ENCODE data around the gene TMEM185B.
"Not testable (repeated sequence)": the region's sequence is repeated elsewhere in the genome, so short reads cannot be mapped to it uniquely, and the experiment has no call there.

The TMEM185B gene

DNA sequence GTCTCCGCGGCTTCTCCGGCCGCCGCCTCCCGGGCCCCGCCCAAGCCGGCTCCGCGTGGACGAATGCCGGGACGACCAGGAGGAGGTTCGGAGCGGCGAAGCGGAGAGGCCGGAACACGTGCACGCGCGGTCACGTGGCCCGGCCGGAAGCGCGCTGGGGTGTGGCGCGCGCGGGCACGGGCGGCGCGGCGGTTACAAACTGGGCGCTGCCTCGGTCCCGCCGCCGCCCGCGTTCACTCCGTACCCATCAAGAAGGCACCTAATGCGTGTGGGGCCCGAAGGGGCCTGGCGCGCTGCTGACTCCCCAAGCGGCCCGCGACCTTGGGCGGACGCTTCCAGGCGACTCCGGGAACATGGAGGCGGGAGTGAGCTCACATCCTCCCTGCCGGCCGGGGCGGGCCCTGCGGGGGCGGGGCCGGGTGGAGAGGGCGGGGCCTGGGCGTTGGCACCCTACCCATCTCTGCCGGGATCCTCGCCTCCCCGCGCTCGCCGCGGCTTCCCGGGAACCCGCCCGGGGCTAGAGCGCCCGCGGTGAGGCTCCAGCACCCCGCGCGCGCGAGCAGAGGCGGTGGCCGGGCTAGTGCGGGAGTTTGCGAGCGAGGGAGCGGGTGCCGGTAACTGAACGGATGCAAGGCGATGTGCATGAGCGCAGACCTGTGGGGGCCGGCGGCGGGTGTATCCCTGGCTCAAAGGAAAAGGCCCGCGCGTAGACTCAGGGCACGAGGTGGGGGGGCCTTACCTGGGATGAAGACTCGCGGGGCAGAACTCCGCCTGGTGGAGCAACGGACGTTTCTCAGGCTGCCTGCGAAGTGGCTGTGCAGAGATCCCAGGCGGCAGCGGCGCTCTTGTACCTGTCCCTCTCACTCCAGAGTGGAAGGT, at the start of gene TMEM185B:
Gene TMEM185B, minus strand, starts transcription at position 367 of the 879 bp plus-strand sequence. CDS start 424 bp downstream, outside the sequence.
- ATAC-seq (ENCODE audit: low read depth), result peak; percentile 91
- Mint-ChIP-seq H3K9me3 (no peaks in the 10 kb centered on the region), H3K27ac (peak within 1 kb of the TSS; percentile 92), H3K27me3 (no peaks in the 10 kb centered on the region), H3K4me1 (peaks cover 39% of the 10 kb centered on the region), H3K4me3 (peak within 1 kb of the TSS; percentile 84), H3K36me3 (peaks cover 8% of the 10 kb centered on the region)
- peak; percentile 92 to 96 for DNase-seq (ENCODE audit: low spot score in 2 of 2)

DNA sequence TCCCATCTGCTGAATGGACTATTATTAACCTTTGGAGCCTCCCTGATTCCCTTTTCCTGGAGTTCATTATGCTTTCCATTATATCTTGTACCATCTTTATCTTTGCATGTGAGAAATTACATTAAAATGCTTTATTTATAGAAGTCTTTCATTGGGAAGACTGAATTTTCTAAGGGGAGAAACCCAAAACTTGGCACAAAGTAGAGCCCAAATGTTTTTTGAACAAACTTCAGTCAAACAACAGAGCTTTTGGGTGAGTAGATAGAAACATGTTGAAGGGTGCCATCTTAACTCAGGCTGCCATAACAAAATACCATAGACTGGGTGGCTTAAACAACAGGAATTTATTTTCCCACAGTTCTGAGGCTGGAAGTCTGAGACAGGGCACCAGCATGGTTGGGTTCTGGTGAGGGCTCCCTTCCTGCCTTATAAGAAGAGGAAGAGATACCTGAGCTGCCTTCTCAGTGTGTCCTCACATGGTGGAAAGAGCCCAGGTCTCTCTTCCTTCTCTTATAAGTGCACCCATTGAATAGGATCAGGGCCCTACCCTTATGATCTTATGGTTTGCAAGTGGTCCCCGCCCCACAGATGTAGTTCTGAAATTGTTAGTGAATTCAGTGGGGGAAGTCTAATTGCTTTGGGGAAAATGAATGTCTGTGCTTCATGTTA, 48.6 kb upstream of the TMEM185B start:
- peak overlapping the region; percentile 3 for H3K27ac Mint-ChIP-seq
- no peaks in the 10 kb centered on the region for H3K9me3 Mint-ChIP-seq
- H3K4me1 Mint-ChIP-seq, result peaks cover 42% of the 10 kb centered on the region
- no peak overlapping the region for H3K4me3 Mint-ChIP-seq
- no peak for DNase-seq (ENCODE audit: low spot score in 2 of 2)
- peaks cover 12% of the 10 kb centered on the region for H3K36me3 Mint-ChIP-seq
- peak; percentile 44 for ATAC-seq (ENCODE audit: low read depth)
- no peaks in the 10 kb centered on the region for H3K27me3 Mint-ChIP-seq

DNA sequence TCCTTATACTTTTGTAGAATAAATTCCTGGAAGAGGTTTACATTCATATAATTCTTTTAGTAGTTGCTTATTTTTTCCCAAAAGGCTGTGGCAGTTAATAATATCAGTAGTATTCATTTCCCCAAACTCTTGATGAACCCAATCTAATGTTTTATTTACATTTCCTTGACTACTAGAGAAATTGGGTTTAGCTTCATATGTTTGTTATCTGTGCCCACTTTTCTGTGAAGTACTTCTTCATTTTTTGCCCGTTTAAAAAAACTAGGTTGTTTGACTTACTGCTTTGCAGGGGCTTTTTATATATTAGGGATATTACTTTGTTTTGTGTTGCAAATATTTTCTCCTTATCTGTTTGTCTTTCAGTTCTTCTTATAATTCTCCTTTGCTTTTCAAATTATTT, 46.6 kb upstream of the TMEM185B start:
- no peak for DNase-seq (ENCODE audit: low spot score in 2 of 2)
- H3K36me3 Mint-ChIP-seq, result peaks cover 12% of the 10 kb centered on the region
- ATAC-seq (ENCODE audit: low read depth), result peak; percentile 47
- no peaks in the 10 kb centered on the region for H3K27me3 Mint-ChIP-seq
- H3K4me3 Mint-ChIP-seq, result no peak overlapping the region
- peaks cover 42% of the 10 kb centered on the region for H3K4me1 Mint-ChIP-seq
- no peaks in the 10 kb centered on the region for H3K9me3 Mint-ChIP-seq
- H3K27ac Mint-ChIP-seq, result peak overlapping the region; percentile 66

DNA sequence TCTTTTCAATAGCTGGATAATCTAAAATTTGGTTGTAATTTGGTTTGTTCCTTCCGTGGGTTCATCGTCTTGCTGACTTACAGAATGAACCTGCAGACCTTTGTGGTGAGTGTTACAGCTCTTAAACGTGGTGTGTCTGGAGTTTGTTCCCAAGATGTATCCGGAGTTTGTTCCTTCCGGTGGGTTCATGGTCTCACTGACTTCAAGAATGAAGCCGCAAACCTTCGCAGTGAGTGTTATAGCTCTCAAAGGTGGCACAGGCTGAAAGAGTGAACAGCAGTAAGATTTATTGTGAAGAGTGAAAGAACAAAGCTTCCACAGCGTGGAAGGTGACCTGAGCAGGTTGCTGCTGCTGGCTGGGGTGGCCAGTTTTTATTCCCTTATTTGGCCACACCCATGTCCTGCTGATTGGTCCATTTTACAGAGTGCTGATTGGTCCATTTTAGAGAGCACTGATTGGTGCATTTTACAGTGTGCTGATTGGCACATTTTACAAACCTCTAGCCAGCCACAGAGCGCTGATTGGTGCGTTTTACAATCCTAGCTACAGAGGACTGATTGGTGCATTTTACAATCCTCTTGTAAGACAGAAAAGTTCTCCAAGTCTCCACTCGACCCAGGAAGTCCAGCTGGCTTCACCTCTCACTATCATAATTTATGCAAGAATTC, 46.0 kb upstream of the TMEM185B start:
- DNase-seq (ENCODE audit: low spot score in 2 of 2) (no peak), ATAC-seq (ENCODE audit: low read depth) (no peak)
- Mint-ChIP-seq H3K36me3 (peaks cover 12% of the 10 kb centered on the region), H3K4me3 (no peak overlapping the region), H3K27me3 (no peaks in the 10 kb centered on the region), H3K9me3 (no peaks in the 10 kb centered on the region), H3K27ac (no peak overlapping the region), H3K4me1 (peaks cover 46% of the 10 kb centered on the region)

DNA sequence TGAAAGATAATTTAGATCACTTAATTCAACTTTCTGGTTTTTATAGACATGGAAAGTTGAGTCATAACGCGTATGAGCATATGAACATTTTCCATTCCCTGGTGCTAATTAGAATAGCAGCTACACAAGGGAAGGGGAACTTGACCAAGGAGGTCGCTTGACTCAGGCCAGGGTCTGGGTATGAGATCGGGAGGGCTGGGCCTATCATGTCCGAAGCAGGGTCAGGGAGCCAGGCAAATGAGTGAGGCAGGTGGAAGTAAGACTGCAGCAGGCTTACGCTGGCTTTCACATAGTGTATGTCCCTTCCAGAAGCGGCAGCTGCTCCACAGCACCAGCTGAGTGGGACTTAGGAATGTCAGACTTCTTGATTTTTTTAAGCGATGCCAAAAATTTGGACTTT, 44.1 kb upstream of the TMEM185B start:
- no peak for ATAC-seq (ENCODE audit: low read depth)
- peaks cover 7% of the 10 kb centered on the region for H3K36me3 Mint-ChIP-seq
- peaks cover 43% of the 10 kb centered on the region for H3K4me1 Mint-ChIP-seq
- no peaks in the 10 kb centered on the region for H3K27me3 Mint-ChIP-seq
- H3K4me3 Mint-ChIP-seq, result no peak overlapping the region
- no peaks in the 10 kb centered on the region for H3K9me3 Mint-ChIP-seq
- peak overlapping the region; percentile 32 for H3K27ac Mint-ChIP-seq
- no peak for DNase-seq (ENCODE audit: low spot score in 2 of 2)

DNA sequence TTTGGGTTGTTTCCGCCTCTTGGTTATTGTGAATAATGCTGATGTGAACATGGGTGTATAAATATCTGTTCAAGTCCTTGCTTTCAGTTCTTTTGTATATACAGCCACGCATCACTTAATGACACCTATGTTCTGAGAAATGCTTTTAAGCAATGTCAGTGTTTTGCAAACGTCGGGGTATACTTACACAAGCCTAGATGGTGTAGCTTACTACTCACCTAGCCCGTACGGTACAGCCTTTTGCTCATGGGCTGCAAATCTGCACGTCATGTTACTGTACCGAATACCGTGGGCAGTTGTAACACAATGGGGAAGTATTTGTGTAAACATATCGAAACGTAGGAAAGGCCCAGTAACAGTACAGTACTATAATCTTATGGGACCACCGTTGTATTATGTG, 41.8 kb upstream of the TMEM185B start:
- peaks cover 33% of the 10 kb centered on the region for H3K4me1 Mint-ChIP-seq
- peak overlapping the region; percentile 65 for H3K4me3 Mint-ChIP-seq
- H3K27ac Mint-ChIP-seq, result peak overlapping the region; percentile 76
- peaks cover 14% of the 10 kb centered on the region for H3K36me3 Mint-ChIP-seq
- H3K27me3 Mint-ChIP-seq, result no peaks in the 10 kb centered on the region
- H3K9me3 Mint-ChIP-seq, result peaks cover 7% of the 10 kb centered on the region
- ATAC-seq (ENCODE audit: low read depth) (peak; percentile 67), DNase-seq (ENCODE audit: low spot score in 2 of 2) (no peak)

DNA sequence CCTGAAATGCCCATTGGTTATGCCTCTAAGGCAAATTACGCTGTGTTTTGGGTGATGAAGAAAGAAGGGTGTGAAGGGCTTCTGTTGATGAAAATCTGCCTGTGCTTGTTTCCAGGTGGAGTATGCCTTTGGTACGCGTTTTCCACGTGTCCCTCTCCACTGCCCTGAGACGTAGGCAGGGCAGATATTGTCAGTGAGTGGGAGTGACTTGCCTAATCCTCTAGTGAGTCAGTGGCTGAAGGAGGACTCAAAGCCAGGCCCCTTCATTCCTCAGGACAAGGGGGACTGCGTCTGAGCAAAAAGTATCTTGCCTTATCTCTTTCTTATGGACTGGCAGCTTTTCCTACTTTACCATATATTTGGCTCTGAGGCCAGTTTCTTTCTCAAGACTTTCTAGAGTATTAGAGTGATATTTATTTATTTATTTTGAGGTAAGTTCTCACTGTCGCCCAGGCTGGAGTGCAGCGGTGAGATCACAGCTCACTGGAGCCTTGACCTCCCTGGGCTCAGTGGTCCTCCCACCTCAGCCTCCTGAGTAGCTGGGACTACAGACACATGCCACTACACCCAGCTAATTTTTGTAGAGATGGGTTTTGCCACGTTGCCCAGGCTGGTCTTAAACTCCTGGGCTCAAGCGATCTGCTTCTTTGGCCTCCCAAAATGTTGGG, 39.7 kb upstream of the TMEM185B start:
- H3K4me1 Mint-ChIP-seq, result peaks cover 34% of the 10 kb centered on the region
- H3K9me3 Mint-ChIP-seq, result peaks cover 8% of the 10 kb centered on the region
- DNase-seq (ENCODE audit: low spot score in 2 of 2), result no peak
- no peak overlapping the region for H3K27ac Mint-ChIP-seq
- no peaks in the 10 kb centered on the region for H3K27me3 Mint-ChIP-seq
- no peak for ATAC-seq (ENCODE audit: low read depth)
- H3K36me3 Mint-ChIP-seq, result peaks cover 18% of the 10 kb centered on the region
- no peak overlapping the region for H3K4me3 Mint-ChIP-seq

DNA sequence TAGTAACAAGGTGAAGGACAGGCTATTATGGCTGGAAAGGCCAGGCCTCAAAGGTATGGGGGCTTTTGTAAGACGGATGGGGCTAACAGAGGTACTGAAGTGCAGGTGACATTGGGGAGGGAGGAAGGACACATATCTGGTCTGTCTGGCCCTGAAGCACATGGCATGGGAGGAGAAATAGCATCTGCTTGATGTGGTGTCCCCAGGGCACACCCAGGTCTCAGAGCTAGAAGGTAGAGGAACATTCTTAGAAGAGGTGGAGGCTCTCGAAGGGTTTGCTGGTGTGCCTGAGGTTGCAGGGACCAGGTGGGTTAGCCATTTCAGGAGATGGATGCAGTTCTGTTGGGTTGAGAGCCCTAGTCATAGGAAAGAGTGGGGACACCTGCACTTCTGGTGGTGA, 39.0 kb upstream of the TMEM185B start:
- no peak overlapping the region for H3K27ac Mint-ChIP-seq
- H3K27me3 Mint-ChIP-seq, result no peaks in the 10 kb centered on the region
- ATAC-seq (ENCODE audit: low read depth) (no peak), DNase-seq (ENCODE audit: low spot score in 2 of 2) (no peak)
- H3K4me1 Mint-ChIP-seq, result peaks cover 36% of the 10 kb centered on the region
- peaks cover 21% of the 10 kb centered on the region for H3K36me3 Mint-ChIP-seq
- peaks cover 8% of the 10 kb centered on the region for H3K9me3 Mint-ChIP-seq
- no peak overlapping the region for H3K4me3 Mint-ChIP-seq

DNA sequence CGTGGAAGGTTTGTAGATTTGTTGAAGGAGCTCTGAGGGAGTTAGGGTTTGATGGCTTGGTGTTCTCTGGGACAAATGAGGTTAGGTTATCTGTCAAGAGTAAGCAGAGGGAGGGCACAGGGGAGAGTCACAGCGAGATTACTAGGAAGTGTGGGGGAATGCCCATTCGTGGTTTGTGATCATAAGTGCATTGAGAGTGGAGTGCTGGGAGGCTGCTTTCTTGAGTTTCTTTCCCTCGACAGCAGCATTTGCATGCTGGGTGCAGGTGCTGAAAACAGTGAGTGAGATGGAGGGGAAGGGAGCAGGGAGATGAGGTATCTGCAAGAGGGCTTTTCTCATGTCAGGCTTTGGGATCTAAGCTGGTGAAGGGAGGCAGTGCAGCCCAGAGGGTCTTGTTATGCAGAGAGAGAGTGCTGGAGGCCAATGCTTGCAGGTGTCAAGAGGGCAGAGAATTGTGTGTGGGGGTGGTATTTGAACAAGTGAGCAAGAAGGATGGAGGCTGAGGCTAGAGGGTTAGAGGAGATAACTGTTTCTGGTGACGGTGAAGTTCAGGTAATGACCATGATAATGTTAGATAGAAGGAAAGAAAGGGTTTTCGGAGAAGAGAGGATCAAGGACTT, 38.3 kb upstream of the TMEM185B start:
- Mint-ChIP-seq H3K27ac (no peak overlapping the region), H3K4me1 (peaks cover 33% of the 10 kb centered on the region), H3K27me3 (no peaks in the 10 kb centered on the region), H3K36me3 (peaks cover 21% of the 10 kb centered on the region), H3K9me3 (peaks cover 8% of the 10 kb centered on the region), H3K4me3 (no peak overlapping the region)
- DNase-seq (ENCODE audit: low spot score in 2 of 2) (no peak), ATAC-seq (ENCODE audit: low read depth) (peak; percentile 76)

DNA sequence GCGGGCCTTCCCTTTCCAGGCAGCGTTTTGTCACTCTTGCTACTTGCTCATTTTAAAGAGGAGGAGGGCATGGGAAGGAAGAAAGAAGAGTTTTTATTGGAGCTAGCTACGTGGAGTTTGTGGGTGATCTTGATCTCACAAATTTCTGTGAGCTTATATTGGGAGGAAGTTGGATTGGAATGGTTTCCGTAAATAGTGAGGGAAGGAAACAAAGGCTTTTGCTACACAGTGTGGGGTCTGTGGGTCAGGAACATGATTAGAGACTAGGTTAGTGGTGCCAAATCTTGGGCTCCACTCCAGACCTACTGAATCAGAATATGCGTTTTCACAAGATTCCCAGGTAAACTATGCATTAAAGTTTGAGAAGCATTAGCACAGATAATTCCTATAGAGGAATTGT, 37.5 kb upstream of the TMEM185B start:
- DNase-seq (ENCODE audit: low spot score in 2 of 2) (no peak), ATAC-seq (ENCODE audit: low read depth) (no peak)
- Mint-ChIP-seq H3K9me3 (peaks cover 8% of the 10 kb centered on the region), H3K4me3 (peak overlapping the region; percentile 4), H3K4me1 (peaks cover 40% of the 10 kb centered on the region), H3K27me3 (no peaks in the 10 kb centered on the region), H3K27ac (no peak overlapping the region), H3K36me3 (peaks cover 23% of the 10 kb centered on the region)

DNA sequence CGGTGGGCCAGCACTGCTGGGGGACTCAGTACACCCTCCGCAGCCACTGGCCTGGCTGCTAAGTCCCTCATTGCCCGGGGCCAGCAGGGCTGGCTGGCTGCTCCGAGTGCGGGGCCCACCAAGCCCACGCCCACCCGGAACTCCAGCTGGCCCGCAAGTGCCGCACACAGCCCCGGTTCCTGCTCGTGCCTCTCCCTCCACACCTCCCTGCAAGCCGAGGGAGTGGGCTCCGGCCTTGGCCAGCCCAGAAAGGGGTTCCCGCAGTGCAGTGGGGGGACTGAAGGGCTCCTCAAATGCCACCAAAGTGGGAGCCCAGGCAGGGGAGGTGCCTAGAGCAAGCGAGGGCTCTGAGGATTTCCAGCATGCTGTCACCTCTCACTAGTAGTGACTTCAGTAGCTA, 36.7 kb upstream of the TMEM185B start:
- H3K4me3 Mint-ChIP-seq; DNase-seq (ENCODE audit: low spot score in 2 of 2); H3K9me3 Mint-ChIP-seq; ATAC-seq (ENCODE audit: low read depth); H3K27me3 Mint-ChIP-seq; H3K27ac Mint-ChIP-seq: not testable (repeated sequence)
- Mint-ChIP-seq H3K36me3 (peaks cover 25% of the 10 kb centered on the region), H3K4me1 (peaks cover 39% of the 10 kb centered on the region)

DNA sequence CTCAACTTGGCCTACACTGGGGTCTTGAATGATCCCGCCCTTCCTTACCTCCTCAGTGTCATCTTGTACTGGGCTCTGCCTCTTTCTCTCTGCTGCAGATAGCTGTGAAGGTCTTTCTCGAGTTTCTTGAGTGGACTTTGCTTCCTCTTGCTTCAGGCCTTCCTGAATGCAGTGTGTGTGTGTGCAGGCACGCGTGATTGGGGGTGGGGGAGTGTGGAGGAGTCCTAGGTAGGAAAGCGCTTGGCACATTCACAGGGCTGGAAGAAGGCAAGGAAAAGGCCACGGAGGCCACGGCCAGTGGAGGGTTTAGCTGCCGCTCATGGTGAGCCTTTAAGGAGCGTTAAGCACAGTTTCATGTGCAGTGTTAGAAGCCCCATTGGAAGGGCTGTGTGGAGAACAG, 35.0 kb upstream of the TMEM185B start:
- Mint-ChIP-seq H3K4me3 (no peak overlapping the region), H3K36me3 (peaks cover 25% of the 10 kb centered on the region), H3K27ac (peak overlapping the region; percentile 33), H3K27me3 (no peaks in the 10 kb centered on the region), H3K4me1 (peaks cover 45% of the 10 kb centered on the region), H3K9me3 (peaks cover 8% of the 10 kb centered on the region)
- ATAC-seq (ENCODE audit: low read depth) (no peak), DNase-seq (ENCODE audit: low spot score in 2 of 2) (no peak)

DNA sequence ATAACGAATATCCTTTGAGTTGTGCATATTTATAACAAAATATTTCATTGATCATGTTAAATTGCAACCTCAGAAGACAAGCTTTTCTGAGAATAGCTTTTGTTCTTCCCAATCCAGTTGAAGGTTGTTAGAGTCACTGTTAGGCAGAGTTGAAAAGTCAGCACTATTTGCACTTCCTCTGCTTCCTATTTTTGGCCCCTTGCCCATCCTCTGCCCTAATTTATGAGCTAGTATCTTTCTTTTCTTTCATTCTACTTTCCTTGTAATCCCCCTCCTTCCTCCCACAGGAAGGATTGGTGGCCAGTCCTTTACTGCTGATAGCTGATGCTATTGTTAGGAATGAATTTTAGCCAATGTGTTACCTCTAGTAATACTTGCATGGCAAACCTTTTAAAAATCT, 34.3 kb upstream of the TMEM185B start:
- Mint-ChIP-seq H3K36me3 (peaks cover 25% of the 10 kb centered on the region), H3K27me3 (no peaks in the 10 kb centered on the region), H3K4me3 (no peak overlapping the region), H3K9me3 (peaks cover 8% of the 10 kb centered on the region), H3K4me1 (peaks cover 45% of the 10 kb centered on the region), H3K27ac (peak overlapping the region; percentile 33)
- ATAC-seq (ENCODE audit: low read depth) (no peak), DNase-seq (ENCODE audit: low spot score in 2 of 2) (no peak)
